ENCODE measurements around the gene DHX35. TPM values are rescaled to one million over a fixed set of nuclear protein-coding genes. Genes with fewer than 3 reads are reported as not detected.

The DHX35 gene
- total and polyA plus RNA-seq, 2 experiments from 2014 or later = 8.3 to 25.9 TPM

GRCh38 chr20:39044501-39044900 lies 82.4 kb downstream of the DHX35 start:
- Histone ChIP-seq H3K27me3 (ENCODE audit: insufficient read depth) (peaks cover 7% of the 10 kb centered on the region), H3K36me3 (ENCODE audit: insufficient read depth) (peaks cover 8% of the 10 kb centered on the region; the same call in 1 of the 2 replicates), H3K4me3 (no peak overlapping the region), H3F3A (replicated peaks; ENCODE audit: low read depth) (no peaks in the 10 kb centered on the region), H3K79me2 (replicated peaks; ENCODE audit: insufficient read depth) (no peaks in the 10 kb centered on the region), H3K9me2 (ENCODE audit: insufficient read depth) (no peaks in the 10 kb centered on the region), H3K27ac (ENCODE audit: low read depth) (no peak overlapping the region), H2AFZ (no peak overlapping the region), H3K4me2 (no peak overlapping the region), H3K4me1 (ENCODE audit: insufficient read depth) (peaks cover 3% of the 10 kb centered on the region; the same call in 1 of the 2 replicates), H4K20me1 (replicated peaks; ENCODE audit: insufficient read depth) (no peaks in the 10 kb centered on the region; the same call in none of the 2 replicates)
- Mint-ChIP-seq H3K27me3 (ENCODE audit: insufficient read depth, low read depth, poor library complexity) (peaks cover 15% of the 10 kb centered on the region), H3K4me3 (no peak overlapping the region), H3K36me3 (ENCODE audit: low read depth) (peaks cover 22% of the 10 kb centered on the region), H3K4me1 (no peaks in the 10 kb centered on the region), H3K27ac (no peak overlapping the region), H3K9me3 (no peaks in the 10 kb centered on the region)
- TF ChIP-seq ZNF331 (CRISPR knock-in tag; IDR thresholded peaks at IDR 0.05; ENCODE audit: low read depth) = no peak
- no peak for TF ChIP-seq JUNB (IDR thresholded peaks at IDR 0.05; ENCODE audit: unreplicated experiment)
- TF ChIP-seq REST (IDR thresholded peaks at IDR 0.05; ENCODE audit: unreplicated experiment) = no peak
- no peak for TF ChIP-seq EZH2 (IDR thresholded peaks at IDR 0.05; ENCODE audit: low read depth, unreplicated experiment)
- no peak for TF ChIP-seq STAT1 (IDR thresholded peaks at IDR 0.05; ENCODE audit: unreplicated experiment)
- TF ChIP-seq CTCF (conservative IDR thresholded peaks at IDR 0.05; ENCODE audit: low read depth in 2 of 2) = no peak
- no peak for TF ChIP-seq ZNF462 (CRISPR knock-in tag; IDR thresholded peaks at IDR 0.05)
- TF ChIP-seq EZH2phosphoT487 (IDR thresholded peaks at IDR 0.05; ENCODE audit: unreplicated experiment) = no peak
- no peak for TF ChIP-seq ETS1 (IDR thresholded peaks at IDR 0.05)
- TF ChIP-seq NANOG (IDR thresholded peaks at IDR 0.05; ENCODE audit: borderline replicate concordance) = no peak
- TF ChIP-seq ZNF114 (CRISPR knock-in tag; IDR thresholded peaks at IDR 0.05) = no peak
- no peak for TF ChIP-seq POLR2AphosphoS5 (IDR thresholded peaks at IDR 0.05; ENCODE audit: low read depth)
- no peak for TF ChIP-seq CREB1 (CRISPR knock-in tag; IDR thresholded peaks at IDR 0.05; ENCODE audit: low read depth)
- no peak for ATAC-seq
- DNase-seq (ENCODE audit: low spot score) = no peak
